Stomach (tissue), 4 donors: Measurements from ENCODE around the gene DSTYK.

Source experiments
- POLR2A ChIP-seq, 4 donors: fragments of 450-650 bp; IDR thresholded peaks; one replicate each; pipeline ENCODE4 v1.6.1; 2016; ENCODE audit warnings: antibody characterized with exemption in 4 of 4, control low read depth in 2 of 4, mild to moderate bottlenecking in 1 of 4, moderate library complexity in 1 of 4
- TF ChIP-seq, protein P1 (sequence below), 7 experiments: fragments of 450-650 bp in 4 of 7; fragments of 200-600 bp in 3 of 7; sonication (generic) in 3 of 7; IDR thresholded peaks; one replicate each; pipeline ENCODE4 v1.5.1; 2016 to 2019; ENCODE audit warnings: antibody characterized with exemption in 7 of 7, control low read depth in 2 of 7, mild to moderate bottlenecking in 1 of 7

DNA sequence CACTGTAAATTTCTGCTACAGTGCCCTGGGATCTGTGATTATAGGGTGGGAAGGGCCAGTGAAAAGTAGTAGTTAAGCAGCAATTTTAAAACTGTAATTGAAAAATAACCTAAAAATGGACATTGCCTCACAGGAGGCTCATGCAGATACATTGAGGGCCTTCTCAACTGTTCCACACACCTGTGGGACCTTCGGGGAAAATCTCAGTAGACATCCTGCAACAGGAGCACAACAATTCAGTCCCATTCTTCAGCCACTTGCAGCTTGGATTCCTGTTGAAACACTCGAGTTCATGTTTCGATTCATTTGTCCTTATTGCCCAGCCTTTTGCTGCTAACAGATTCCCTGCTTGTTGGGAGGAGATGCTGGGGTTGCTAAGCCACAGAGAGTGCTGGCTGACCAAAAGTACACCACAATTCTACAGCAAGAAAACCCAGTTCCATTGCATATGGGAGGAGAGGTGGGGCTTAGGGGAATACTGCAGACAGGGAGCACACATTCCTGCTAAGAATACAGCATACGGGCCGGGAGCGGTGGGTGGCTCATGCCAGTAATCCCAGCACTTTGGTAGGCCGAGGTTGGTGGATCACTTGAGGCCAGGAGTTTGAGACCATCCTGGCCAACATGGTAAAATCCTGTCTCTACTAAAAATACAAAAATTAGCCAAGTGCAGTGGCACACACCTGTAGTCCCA, 20.8 kb upstream of the DSTYK start:
- TF ChIP-seq, protein P1, sequence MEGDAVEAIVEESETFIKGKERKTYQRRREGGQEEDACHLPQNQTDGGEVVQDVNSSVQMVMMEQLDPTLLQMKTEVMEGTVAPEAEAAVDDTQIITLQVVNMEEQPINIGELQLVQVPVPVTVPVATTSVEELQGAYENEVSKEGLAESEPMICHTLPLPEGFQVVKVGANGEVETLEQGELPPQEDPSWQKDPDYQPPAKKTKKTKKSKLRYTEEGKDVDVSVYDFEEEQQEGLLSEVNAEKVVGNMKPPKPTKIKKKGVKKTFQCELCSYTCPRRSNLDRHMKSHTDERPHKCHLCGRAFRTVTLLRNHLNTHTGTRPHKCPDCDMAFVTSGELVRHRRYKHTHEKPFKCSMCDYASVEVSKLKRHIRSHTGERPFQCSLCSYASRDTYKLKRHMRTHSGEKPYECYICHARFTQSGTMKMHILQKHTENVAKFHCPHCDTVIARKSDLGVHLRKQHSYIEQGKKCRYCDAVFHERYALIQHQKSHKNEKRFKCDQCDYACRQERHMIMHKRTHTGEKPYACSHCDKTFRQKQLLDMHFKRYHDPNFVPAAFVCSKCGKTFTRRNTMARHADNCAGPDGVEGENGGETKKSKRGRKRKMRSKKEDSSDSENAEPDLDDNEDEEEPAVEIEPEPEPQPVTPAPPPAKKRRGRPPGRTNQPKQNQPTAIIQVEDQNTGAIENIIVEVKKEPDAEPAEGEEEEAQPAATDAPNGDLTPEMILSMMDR (IDR thresholded peaks at IDR 0.05): no peak
- TF ChIP-seq POLR2A (IDR thresholded peaks at IDR 0.05): no peak
